Measurements from ENCODE around the gene OTUD6A.

The OTUD6A gene, protein sequence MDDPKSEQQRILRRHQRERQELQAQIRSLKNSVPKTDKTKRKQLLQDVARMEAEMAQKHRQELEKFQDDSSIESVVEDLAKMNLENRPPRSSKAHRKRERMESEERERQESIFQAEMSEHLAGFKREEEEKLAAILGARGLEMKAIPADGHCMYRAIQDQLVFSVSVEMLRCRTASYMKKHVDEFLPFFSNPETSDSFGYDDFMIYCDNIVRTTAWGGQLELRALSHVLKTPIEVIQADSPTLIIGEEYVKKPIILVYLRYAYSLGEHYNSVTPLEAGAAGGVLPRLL

DNA sequence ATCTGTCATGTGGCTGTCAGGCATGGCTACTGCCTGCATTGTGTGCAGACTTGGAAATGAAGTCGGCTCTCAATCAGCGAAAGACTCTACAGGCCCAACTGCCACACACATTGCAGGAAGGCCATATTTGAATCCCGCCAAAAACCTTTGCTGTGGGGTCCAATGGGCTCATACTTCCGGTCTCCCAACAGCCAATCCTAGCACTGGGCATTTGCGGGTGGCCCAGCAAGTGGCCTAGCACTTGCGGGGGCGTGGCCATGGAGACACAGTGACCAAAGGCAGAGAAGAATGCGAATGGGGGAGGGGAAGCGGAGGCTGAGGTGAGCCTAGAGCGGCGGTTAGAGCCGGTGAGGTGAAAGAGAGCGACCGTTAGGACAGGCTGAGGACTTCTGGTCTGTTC is at the start of gene OTUD6A:
TSS of gene OTUD6A (plus strand) at position 382 of the 400 bp plus-strand sequence. CDS start 68 bp downstream, outside the sequence.
- DNase-seq: no peak

DNA sequence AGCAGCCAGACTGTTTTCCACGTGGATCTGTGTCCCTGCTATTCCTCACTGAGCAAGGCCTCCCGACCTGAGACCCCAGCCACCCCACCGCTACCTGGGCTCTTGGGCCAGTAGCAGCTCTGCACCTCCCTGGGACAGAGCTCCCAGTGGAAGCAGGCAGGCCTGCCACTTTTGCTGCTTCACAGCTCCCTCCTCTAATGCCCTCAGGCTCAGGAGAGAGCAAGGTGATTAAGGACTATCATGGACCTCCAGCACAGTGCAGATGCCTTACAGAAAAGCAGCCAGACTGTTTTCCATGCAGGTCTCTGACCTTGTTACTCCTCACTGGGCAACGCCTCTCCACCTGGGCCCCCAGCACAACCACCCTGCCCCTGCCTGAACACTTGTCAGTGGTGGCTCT is 49.5 kb upstream of the OTUD6A start:
- no peak for DNase-seq

- DNase-seq: no peak
Observed at GRCh38 chrX:70013466-70014381, 48.5 kb upstream of the OTUD6A start.

- DNase-seq: no peak
Observed at GRCh38 chrX:70016513-70016912, 45.7 kb upstream of the OTUD6A start.

DNA sequence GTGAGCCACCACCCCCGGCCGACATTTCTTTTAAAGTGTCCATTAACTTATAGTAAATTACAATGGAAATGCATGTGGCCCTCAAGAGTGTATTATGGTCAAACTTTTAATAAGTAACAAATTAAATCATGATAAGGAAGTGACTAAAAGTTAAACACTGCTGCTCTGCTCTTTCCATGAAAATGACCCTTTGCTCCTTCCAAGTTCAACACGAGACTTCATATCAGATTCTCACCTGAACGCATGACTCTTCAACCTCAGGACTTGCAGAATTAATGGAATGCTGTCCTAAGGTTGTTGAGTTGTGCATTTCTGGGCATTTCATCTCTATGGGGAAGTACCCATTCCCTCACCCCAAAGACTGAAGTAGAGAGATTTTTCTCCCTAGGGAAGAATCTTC is 39.6 kb upstream of the OTUD6A start:
- no peak for DNase-seq

- no peak for DNase-seq
Observed at GRCh38 chrX:70025464-70025863, 36.8 kb upstream of the OTUD6A start.

DNA sequence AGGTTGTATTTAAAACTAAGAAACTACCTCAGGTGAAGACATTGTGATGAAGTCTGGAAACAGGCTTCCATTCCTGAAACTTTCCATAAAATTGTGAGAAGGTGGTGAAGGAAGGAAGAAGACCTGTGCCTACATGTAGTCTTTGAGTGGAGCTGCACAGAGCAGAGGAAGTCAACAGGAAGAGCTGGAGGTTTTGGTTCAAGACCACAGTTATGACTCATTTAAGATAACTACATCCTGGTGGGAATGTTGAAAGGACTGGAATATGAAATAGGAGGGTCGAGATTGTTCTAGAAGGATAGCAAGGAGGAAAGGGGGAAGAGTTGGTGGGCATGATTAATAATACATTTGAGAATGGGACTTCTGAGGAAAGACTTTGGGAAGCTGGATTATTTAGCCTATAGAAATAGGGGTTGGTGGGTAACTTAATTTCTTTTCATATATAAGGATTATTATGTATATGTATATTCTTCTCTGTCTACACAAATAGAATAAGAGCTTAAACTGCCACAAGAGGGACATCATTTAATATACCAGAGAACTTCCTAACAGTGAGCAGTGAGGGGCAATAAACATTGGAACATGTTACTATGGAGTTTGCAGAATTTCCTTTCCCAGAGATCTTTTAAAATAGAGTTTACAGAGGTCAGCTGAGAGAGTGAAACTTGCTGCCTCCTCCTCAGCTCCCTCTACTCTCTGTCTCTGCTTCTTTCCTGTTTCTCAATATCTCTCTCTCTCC is 36.0 kb upstream of the OTUD6A start:
- no peak for DNase-seq

DNA sequence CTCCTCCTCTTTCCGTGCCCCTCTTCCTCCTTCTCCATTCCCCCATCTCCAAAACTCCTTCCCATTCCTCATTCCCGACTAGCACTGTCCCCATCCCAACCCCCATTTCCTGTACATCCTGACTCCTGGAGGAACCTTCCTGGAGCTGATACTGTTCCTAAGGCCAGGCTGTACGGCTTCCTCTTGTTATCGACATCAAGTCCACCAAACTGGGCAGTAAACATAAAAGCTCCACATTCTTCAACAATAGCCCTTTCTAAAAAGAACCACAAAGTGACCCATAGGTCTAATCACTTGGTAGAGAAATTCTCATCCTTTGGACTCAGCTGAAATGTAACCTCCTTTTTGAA is 35.4 kb upstream of the OTUD6A start:
- no peak for DNase-seq

DNA sequence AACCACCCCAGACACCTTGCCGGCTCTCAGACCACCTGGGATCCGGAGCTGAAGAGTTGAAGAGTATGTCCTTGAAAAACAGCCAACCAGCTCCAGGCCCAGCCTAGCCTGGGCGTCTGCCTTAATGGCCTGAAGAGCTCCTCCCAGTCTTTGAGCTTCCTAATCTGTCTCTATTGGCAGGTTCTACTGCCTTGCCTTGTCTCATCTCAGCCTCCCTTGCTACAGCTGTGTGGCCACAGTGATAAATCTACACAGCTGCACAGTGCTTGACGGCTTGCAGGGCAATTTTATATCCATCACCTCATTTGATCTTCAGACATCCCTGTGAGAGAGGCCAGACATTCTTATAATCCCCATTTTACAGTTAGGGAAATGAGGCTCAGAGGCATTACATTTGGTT is 32.4 kb upstream of the OTUD6A start:
- DNase-seq: no peak

DNA sequence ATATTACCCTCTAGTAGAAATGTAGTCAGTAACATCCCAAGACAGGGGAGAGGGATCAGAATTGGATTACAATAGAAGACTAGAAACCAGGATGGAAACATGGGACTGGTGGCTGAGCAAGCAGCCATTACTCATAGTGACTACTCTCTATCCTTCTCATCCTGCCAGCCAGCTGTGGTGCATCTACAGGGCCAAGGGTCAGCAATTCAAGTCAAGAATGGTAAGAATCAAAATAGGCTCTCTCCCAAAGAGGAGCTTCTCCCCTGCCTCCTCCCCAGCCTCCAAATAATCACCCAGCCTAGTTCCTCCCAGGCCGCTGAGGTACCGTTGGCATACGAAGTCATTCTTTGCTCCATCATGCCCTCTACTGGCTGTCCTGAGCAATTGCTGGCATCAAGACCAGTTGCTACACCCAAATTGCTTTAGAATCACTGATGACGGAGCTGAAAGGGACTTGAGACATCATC is 31.9 kb upstream of the OTUD6A start:
- peak; percentile 11 for DNase-seq

- DNase-seq: no peak
Observed at GRCh38 chrX:70032792-70033191, 29.5 kb upstream of the OTUD6A start.

GRCh38 chrX:70033348-70034051 is 28.8 kb upstream of the OTUD6A start:
- no peak for DNase-seq

DNA sequence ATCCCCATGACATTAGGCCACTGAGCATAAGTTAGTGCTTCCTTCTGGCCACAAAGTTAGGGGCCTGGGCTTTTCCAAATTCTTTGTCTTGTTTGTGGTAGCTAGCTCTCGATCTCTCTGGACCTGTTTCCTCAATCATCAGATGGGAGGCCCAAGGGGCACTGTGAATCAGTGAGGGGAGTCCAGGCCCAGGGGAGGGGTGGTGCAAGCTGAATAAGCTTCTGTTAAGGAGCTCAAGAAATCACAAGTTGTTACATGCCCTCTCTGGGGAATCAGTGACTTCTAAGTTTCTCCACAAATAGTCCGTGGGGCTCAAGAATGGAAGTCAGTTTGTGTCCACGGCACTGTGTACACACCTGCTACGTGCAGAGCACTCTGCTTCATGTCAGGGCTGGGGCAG is 27.6 kb upstream of the OTUD6A start:
- DNase-seq: no peak

GRCh38 chrX:70038515-70038914 is 23.7 kb upstream of the OTUD6A start:
- DNase-seq: no peak

DNA sequence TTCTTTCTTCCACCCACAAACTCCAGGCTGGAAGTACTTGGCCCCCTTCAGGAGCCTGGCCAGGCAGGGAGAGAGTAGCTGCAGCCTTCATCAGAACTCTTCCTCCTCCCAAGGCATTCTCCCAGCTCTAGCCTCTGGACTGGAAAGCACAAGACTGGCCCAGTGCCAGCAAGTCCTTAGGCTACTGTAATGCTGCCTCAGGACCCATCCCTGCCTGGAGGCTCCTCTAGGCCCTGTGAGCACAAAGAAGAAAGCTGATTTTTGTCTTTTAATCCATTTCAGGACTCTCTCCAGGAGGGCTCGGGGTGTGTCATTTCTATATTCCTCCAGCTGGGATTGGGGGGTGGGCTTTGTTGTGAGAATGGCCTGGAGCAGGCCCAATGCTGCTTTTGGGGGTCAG is 23.3 kb upstream of the OTUD6A start:
- no peak for DNase-seq

DNA sequence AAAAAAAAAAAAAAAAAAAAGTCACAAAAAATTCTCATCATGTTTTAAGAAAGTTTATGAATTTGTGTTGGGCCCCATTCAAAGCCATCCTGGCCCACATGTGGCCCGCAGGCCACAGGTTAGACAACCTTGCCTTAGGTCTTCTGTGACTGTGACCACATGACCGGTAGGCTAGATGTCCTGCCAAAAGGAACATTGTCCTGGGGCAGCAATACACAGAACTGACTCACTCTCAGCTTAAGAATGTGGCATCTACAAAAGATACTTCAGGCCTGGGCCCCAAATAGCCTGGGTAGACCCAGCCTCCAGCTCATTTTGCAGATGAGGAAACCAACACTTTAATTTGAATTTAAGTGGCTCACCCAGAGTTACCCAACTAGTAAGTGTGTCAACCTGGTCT is 22.5 kb upstream of the OTUD6A start:
- DNase-seq: no peak

GRCh38 chrX:70041993-70042392 is 20.3 kb upstream of the OTUD6A start:
- DNase-seq: no peak

GRCh38 chrX:70042399-70043371 is 19.6 kb upstream of the OTUD6A start:
- DNase-seq: no peak

DNA sequence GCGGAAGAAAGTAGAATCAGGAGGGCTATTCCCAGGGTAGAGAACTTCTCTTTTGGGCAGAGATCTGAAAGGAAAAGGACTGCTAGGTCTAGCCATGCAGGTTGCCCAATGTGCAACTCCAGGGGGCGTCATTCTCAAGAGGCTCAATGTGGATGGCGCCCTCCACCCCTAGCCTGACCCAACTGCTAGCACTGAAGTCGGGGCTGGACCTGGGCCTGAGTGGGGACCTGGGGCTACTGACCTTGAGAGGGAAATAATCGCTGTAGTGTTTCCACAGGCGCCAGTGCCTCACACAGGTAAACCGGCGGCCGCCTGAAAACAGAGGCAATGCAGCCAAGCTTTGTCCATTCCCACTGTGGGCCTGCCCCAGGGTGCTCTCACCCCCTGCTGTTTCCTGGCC is 18.6 kb upstream of the OTUD6A start:
- no peak for DNase-seq

- no peak for DNase-seq
Observed at GRCh38 chrX:70044541-70045245, 17.6 kb upstream of the OTUD6A start.

DNA sequence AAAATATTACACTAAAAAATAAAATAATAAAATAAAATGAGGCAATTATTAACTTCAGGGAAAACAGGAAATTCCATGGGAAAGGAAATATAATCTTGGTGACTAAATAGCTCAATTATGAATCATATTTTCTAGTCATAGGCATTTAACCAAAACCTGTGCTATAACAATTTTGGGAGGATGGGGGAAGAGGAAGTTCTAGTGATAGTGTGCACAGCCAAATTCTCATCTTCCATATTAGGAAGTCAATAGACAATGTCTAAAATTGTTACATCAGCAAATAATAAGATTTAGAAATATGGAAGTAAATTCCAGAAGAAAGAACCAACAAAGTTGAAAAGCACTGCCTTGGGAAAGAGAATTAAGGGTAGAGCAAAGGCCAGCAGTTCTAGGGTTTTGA is 15.3 kb upstream of the OTUD6A start:
- no peak for DNase-seq
